ENCODE results near the gene SPEF1.

The SPEF1 gene

GRCh38 chr20:3765171-3765882 is 15.9 kb downstream of the SPEF1 start:
- no peak for DNase-seq (ENCODE audit: low spot score)

GRCh38 chr20:3764659-3765058 is 16.6 kb downstream of the SPEF1 start:
- DNase-seq (ENCODE audit: low spot score): no peak

- no peak for DNase-seq (ENCODE audit: low spot score)
Observed at GRCh38 chr20:3763671-3764601, 17.3 kb downstream of the SPEF1 start.

- DNase-seq (ENCODE audit: low spot score): no peak
Observed at GRCh38 chr20:3760655-3761348, 20.4 kb downstream of the SPEF1 start.

GRCh38 chr20:3759884-3760283 is 21.4 kb downstream of the SPEF1 start:
- DNase-seq (ENCODE audit: low spot score): no peak

- DNase-seq (ENCODE audit: low spot score): no peak
Observed at GRCh38 chr20:3759316-3759823, 21.9 kb downstream of the SPEF1 start.

- DNase-seq (ENCODE audit: low spot score): no peak
Observed at GRCh38 chr20:3758566-3758965, 22.7 kb downstream of the SPEF1 start.

- no peak for DNase-seq (ENCODE audit: low spot score)
Observed at GRCh38 chr20:3757268-3757667, 24.0 kb downstream of the SPEF1 start.

- no peak for DNase-seq (ENCODE audit: low spot score)
Observed at GRCh38 chr20:3755814-3756480, 25.3 kb downstream of the SPEF1 start.

- no peak for DNase-seq (ENCODE audit: low spot score)
Observed at GRCh38 chr20:3755269-3755668, 26.0 kb downstream of the SPEF1 start.

- DNase-seq (ENCODE audit: low spot score): no peak
Observed at GRCh38 chr20:3754276-3754630, 27.0 kb downstream of the SPEF1 start.

- DNase-seq (ENCODE audit: low spot score): no peak
Observed at GRCh38 chr20:3753501-3754275, 27.6 kb downstream of the SPEF1 start.

- peak; percentile 68 for DNase-seq (ENCODE audit: low spot score)
Observed at GRCh38 chr20:3753098-3753497, 28.1 kb downstream of the SPEF1 start.

- no peak for DNase-seq (ENCODE audit: low spot score)
Observed at GRCh38 chr20:3752386-3752759, 28.9 kb downstream of the SPEF1 start.

- peak; percentile 52 for DNase-seq (ENCODE audit: low spot score)
Observed at GRCh38 chr20:3751675-3752385, 29.4 kb downstream of the SPEF1 start.

- DNase-seq (ENCODE audit: low spot score): no peak
Observed at GRCh38 chr20:3751305-3751674, 30.0 kb downstream of the SPEF1 start.

- DNase-seq (ENCODE audit: low spot score): peak; percentile 12
Observed at GRCh38 chr20:3749689-3750531, 31.3 kb downstream of the SPEF1 start.

GRCh38 chr20:3749087-3749688 is 32.1 kb downstream of the SPEF1 start:
- no peak for DNase-seq (ENCODE audit: low spot score)

- no peak for DNase-seq (ENCODE audit: low spot score)
Observed at GRCh38 chr20:3748073-3748472, 33.2 kb downstream of the SPEF1 start.
